Activated T-cell treated with anti-CD3 and anti-CD28 coated beads for 24 hours (primary cell): ENCODE results near the gene ZSCAN12.
"Not testable (repeated sequence)": the region's sequence is repeated elsewhere in the genome, so short reads cannot be mapped to it uniquely, and the experiment has no call there.

Experiments
- DNase-seq: peaks from one replicate; pipeline ENCODE4 v3.0.0-alpha.2; 2020; ENCODE audit warnings: low read depth

ZSCAN12 gene

GRCh38 chr6:28393912-28394662 lies 5.5 kb downstream of the ZSCAN12 start:
- DNase-seq, result no peak

DNA sequence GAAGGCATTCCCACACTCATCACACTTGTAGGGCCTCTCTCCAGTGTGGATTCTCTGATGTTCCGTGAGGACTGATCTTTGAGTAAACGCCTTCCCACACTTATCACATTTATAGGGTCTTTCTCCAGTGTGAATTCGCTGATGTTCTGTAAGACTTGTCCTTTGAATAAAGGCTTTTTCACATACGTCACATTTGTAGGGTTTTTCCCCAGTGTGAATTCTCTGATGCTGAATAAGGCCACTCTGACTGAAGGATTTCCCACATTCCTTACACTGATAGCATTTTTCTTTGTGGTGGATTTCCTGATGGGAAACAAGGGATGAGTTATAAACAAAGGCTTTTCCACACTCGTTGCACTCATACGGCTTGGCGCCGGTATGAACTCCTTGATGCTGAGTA lies 8.9 kb downstream of the ZSCAN12 start:
- no peak for DNase-seq

- no peak for DNase-seq
Observed at GRCh38 chr6:28384143-28384533, 15.4 kb downstream of the ZSCAN12 start.

DNA sequence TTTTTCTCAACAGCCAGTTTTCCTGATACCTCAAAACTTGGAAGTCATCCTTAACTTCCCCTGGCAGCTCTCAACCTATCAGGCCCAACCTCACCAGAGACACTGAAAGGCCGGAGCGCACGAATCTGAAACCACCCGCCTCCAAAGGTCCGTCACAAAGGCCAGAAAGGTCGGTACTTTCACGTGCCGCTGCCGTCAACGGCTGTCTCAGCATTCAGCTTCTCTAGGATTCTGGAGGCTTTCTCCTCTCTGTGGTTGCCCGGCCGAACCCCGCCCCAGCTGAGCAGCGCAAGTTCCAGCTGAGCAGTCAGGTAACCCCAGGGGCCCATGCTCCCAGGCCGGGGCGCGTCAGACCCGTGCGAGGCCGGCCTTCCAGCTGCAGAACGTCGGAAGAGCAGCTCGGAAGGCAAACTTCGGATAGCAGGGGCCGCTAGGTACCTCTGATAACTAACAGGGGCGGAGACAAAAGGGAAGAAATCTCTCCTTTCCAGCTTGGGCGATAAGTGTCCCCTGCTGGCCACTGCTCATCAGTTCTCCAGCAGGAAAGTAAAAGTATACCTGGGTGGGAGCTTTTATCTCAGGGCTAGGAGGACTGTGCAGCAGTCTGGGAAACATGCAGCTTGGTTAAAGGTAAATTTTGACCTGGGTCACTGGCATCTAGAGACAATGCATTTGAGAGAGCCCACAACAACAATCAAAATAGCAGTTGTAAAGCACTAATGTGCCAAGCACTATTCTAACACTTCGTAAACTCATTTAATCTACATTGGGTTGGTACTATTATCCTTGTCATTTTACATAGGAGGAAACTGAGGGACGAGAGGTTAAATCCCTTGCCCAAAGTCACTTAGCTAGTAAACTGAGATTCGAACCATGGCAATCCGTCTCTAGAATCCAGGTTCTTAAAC lies 16.1 kb downstream of the ZSCAN12 start:
- peak; percentile 11 for DNase-seq

GRCh38 chr6:28380381-28380780 lies 19.2 kb downstream of the ZSCAN12 start:
- DNase-seq, result no peak

GRCh38 chr6:28378644-28379043 lies 20.9 kb downstream of the ZSCAN12 start:
- no peak for DNase-seq

DNA sequence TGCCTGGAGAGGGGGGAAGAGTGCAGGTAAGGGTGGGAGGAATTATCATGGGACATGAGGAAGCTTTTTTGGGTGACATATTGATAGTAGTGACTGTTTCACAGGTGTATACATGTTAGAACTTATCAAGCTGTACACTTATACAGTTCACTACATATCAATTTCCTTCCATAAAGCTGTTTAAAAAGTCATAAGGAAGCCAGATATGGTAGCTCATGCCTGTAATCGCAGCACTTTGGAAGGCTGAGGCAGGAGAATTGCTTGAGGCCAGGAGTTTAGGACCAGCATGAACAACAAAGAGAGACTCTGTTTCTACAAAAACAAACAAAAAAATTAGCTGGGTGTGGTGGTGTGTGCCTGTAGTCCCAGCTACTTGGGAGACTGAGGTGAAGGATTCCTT lies 21.7 kb downstream of the ZSCAN12 start:
- no peak for DNase-seq

DNA sequence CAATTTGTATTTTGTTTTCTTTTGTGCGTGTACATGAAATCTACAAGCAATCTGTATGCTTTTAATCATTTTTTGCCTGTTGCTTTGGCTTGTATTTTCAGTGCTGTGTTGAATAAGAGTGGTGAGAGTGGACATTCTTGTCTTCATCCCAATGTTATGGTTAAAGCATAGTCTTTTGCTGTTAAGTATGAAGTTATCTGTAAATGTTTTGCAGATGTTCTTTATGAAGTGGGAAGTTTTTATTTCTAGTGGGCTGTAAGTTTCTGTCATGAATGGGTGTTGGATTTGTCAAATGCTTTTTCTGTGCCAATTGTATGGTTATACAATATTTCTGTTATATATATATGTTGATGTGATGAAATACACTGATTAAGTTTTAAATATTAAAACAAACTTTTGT lies 25.6 kb downstream of the ZSCAN12 start:
- no peak for DNase-seq

DNA sequence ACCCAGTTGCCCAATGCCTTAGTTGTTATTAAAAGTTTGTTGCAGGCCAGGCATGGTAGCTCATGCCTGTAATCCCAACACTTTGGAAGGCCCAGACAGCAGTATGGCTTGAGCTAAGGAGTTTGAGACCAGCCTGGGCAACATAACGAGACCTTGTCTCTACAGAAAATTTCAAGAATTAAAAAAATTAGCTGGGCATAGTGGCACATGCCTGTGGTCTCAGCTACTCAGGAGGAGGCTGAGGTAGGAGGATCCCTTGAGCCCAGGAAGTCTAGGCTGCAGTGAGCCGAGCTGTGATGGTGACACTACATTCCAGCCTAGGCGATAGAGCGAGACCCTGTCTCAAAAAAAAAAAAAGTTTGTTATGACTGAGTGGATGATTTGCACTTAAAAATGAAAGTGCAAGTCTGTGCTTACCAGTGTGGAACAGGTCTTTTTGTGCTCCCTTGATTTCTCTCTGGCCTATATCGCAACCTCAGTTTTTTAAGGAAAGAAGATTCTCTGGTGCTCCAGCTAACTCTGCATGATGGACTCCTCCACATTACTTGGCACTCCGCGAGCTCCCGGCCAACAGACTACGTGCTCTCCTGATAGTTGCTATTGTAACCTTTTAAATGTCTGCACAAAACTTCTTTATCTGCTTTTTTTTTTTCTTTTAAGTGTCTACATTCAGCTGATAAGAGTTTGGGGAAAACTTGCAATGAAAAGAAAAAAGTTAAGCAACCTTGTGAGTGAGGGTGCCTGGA lies 27.7 kb downstream of the ZSCAN12 start:
- DNase-seq, result no peak

DNA sequence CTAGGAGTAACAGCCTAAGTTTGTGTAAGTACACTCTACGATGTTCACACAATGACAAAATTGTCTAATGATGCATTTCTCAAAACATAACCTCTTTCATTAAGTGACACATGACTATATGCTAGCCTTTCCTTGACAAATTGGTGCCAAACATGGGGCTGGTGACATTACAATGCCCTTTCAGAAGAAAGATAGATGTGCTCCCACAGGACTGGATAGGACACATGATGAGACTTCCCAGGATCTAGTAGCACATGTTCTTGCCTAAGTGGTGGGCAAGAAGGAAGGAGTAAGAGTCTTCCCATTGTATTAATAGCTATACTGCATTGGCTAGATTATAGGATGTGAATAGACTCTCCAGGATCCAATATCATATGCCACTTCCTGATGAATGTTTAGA lies 28.3 kb downstream of the ZSCAN12 start:
- DNase-seq, result no peak

GRCh38 chr6:28370440-28370839 lies 29.1 kb downstream of the ZSCAN12 start:
- DNase-seq, result no peak

- DNase-seq, result no peak
Observed at GRCh38 chr6:28369463-28369862, 30.1 kb downstream of the ZSCAN12 start.

- DNase-seq, result no peak
Observed at GRCh38 chr6:28368522-28368921, 31.0 kb downstream of the ZSCAN12 start.

DNA sequence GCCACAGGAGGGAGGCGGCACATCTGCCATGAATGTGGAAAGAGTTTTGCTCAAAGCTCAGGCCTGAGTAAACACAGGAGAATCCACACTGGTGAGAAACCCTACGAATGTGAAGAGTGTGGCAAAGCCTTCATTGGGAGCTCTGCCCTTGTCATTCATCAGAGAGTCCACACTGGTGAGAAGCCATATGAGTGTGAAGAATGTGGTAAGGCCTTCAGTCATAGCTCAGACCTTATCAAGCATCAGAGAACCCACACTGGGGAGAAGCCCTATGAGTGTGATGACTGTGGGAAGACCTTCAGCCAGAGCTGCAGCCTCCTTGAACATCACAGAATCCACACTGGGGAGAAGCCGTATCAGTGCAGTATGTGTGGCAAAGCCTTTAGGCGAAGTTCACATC lies 34.0 kb downstream of the ZSCAN12 start:
- DNase-seq, result not testable (repeated sequence)

GRCh38 chr6:28360961-28361360 lies 38.6 kb downstream of the ZSCAN12 start:
- DNase-seq, result no peak

- DNase-seq, result not testable (repeated sequence)
Observed at GRCh38 chr6:28359562-28359961, 40.0 kb downstream of the ZSCAN12 start.

DNA sequence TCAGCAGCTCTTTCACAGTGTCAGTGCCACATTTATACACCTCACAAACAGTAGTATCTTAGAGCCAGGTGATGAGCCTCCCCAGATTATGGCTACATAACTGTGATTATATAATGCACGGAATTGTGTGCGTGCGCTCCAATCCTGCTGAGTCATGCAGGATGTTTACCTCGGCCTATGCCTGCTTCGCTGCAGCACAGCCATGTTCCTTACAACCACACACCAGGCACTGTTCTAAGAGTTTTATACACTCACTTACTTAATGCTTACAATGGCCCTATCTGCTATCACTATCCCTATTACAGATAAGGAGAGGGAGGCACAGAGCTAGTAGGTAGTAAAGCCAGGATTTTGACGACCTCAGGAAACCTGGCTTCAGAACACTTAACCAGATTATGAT lies 42.5 kb downstream of the ZSCAN12 start:
- no peak for DNase-seq

GRCh38 chr6:28356666-28357020 lies 42.9 kb downstream of the ZSCAN12 start:
- no peak for DNase-seq

DNA sequence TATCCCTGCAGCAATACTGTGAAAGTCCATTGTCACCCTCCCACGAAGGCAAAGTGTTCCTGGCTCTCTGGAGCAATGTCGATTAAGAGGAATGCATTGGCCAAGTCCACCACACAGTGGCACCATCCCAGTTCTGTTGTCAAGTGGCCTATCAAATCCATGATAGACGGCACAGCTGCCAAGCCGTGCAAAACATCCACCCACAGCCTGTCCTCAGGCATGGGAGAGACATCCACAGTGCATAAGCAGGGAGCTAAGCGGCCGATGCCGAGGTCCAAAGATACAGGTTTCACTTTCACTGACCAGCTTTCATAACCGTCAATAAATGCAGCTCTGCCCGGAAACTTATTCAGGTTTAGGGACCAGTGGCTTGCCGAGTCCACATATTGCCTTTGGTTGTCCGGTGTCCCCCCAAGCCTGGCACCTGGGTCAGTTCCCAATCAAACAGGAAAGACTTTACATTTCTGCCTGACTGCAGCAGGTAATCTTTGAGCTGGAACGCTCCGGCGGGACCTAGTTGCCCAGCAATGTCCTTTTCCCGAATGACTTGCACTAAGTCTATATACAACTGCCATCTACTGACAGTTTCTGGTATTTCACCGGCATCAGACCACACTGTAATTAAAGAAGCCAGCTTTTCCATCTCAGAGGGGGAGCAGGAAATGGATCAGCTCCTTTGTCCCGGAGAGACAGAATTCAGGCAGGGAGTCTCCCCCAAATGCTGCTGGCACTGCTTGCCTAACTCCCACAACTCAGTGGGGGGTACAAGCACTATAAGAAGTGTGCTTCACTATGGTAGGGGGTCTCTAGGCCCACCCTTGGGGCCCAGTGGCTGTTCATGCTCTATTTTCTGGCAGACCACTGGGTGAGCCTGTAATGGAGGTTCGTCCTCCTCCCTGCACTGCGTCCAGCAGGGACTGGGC lies 43.5 kb downstream of the ZSCAN12 start:
- DNase-seq, result peak; percentile 61

DNA sequence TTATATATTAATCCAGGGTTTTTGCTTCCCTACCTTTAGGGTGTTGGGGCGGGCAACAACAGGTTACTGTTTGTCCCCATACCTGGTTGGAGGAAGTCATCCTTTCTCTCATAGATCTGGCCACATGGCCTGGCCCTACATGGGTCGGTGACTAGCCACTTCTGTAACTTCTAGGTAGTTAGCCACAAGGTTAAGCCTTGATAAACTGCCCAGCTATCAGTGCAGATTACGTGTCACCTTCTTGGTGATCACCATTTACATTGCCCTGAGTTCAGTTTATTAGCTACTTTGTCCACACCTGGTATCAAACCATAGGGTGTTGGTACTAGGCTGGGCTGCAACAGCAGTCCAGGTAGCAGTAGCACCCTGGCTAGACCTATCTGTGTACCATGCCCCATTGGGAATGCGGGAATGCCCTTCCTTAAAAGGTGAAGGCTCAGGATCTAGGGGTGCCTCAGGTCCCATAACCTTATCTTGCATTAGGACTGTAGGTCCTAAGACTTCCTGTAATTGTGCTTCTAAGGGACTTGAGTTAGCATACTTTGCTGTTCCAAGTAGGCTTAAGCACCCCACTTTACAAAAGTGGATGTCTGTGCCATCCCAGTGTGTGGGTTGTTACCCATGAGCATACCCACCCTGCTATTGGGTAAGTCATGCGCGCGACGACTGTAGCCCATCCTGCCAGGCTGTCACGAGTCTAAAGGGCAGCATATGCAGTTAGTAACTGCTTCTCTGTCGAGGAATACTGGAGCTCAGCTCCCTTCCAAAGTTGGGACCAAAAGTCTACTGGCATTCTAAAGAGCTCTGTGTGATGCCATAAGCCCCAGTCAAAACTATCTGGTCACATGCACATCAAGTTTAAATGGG lies 44.6 kb downstream of the ZSCAN12 start:
- no peak for DNase-seq
